ACC112 (cell line): ENCODE results near the gene CLPTM1L.
"Not testable (repeated sequence)": the region's sequence is repeated elsewhere in the genome, so short reads cannot be mapped to it uniquely, and the experiment has no call there.

Source experiments
- H2AFZ ChIP-seq: fragments of 200-600 bp; sonication (generic); one replicate; pipeline ENCODE4 v1.6.0; 2017; ENCODE audit warnings: antibody characterized with exemption, low read length; ENCODE audit not compliant: unreplicated experiment
- H3K27ac ChIP-seq: fragments of 200-600 bp; sonication (generic); 2 replicates; pipeline ENCODE4 v1.5.1; 2014; ENCODE audit warnings: low read depth, mild to moderate bottlenecking, antibody characterized with exemption, low read length, moderate library complexity
- H3K27me3 ChIP-seq: fragments of 200-600 bp; sonication (generic); 2 replicates; pipeline ENCODE4 v1.6.1; 2014; ENCODE audit warnings: mild to moderate bottlenecking, antibody characterized with exemption, low read length, moderate library complexity, mixed read lengths; ENCODE audit not compliant: insufficient read depth
- H3K36me3 ChIP-seq: fragments of 200-600 bp; sonication (generic); 2 replicates; pipeline ENCODE4 v1.6.1; 2016; ENCODE audit warnings: mild to moderate bottlenecking, antibody characterized with exemption, low read length, moderate library complexity, mixed read lengths; ENCODE audit not compliant: insufficient read depth
- H3K4me1 ChIP-seq: fragments of 200-600 bp; sonication (generic); one replicate; pipeline ENCODE4 v1.6.1; 2016; ENCODE audit warnings: low read length, mixed read lengths; ENCODE audit not compliant: insufficient read depth, unreplicated experiment, control insufficient read depth
- H3K4me3 ChIP-seq: fragments of 200-600 bp; sonication (generic); 2 replicates; pipeline ENCODE4 v1.5.1; 2014; ENCODE audit warnings: mild to moderate bottlenecking, low read depth, low read length
- H3K79me2 ChIP-seq: fragments of 200-600 bp; sonication (generic); one replicate; pipeline ENCODE4 v1.6.0; 2016; ENCODE audit warnings: low read length; ENCODE audit not compliant: control insufficient read depth, unreplicated experiment, insufficient read depth

The CLPTM1L gene

DNA sequence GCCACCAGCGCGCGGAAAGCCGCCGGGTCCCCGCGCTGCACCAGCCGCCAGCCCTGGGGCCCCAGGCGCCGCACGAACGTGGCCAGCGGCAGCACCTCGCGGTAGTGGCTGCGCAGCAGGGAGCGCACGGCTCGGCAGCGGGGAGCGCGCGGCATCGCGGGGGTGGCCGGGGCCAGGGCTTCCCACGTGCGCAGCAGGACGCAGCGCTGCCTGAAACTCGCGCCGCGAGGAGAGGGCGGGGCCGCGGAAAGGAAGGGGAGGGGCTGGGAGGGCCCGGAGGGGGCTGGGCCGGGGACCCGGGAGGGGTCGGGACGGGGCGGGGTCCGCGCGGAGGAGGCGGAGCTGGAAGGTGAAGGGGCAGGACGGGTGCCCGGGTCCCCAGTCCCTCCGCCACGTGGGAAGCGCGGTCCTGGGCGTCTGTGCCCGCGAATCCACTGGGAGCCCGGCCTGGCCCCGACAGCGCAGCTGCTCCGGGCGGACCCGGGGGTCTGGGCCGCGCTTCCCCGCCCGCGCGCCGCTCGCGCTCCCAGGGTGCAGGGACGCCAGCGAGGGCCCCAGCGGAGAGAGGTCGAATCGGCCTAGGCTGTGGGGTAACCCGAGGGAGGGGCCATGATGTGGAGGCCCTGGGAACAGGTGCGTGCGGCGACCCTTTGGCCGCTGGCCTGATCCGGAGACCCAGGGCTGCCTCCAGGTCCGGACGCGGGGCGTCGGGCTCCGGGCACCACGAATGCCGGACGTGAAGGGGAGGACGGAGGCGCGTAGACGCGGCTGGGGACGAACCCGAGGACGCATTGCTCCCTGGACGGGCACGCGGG, 49.9 kb downstream of the CLPTM1L start, which contains the start of gene TERT:
Gene TERT, minus strand, starts transcription at position 234 of the 815 bp plus-strand sequence. Its CDS starts 79 bp downstream, at position 155.
- Histone ChIP-seq H3K4me1 (no peaks in the 10 kb centered on the region), H3K27me3 (peaks cover 67% of the 10 kb centered on the region)

GRCh38 chr5:1294206-1294834, 50.6 kb downstream of the CLPTM1L start:
- Histone ChIP-seq H3K36me3 (no peaks in the 10 kb centered on the region), H3K4me3 (no peak overlapping the region), H3K4me1 (no peaks in the 10 kb centered on the region), H3K27ac (no peak overlapping the region), H3K27me3 (peaks cover 61% of the 10 kb centered on the region), H3K79me2 (no peaks in the 10 kb centered on the region), H2AFZ (no peak overlapping the region)

More for the DNA sequence above, 49.9 kb downstream of the CLPTM1L start, which contains the start of gene TERT:
- Histone ChIP-seq H2AFZ (no peak within 1 kb of the TSS), H3K27ac (no peak within 1 kb of the TSS), H3K36me3 (no peaks in the 10 kb centered on the region), H3K4me3 (no peak within 1 kb of the TSS), H3K79me2 (no peaks in the 10 kb centered on the region)

DNA sequence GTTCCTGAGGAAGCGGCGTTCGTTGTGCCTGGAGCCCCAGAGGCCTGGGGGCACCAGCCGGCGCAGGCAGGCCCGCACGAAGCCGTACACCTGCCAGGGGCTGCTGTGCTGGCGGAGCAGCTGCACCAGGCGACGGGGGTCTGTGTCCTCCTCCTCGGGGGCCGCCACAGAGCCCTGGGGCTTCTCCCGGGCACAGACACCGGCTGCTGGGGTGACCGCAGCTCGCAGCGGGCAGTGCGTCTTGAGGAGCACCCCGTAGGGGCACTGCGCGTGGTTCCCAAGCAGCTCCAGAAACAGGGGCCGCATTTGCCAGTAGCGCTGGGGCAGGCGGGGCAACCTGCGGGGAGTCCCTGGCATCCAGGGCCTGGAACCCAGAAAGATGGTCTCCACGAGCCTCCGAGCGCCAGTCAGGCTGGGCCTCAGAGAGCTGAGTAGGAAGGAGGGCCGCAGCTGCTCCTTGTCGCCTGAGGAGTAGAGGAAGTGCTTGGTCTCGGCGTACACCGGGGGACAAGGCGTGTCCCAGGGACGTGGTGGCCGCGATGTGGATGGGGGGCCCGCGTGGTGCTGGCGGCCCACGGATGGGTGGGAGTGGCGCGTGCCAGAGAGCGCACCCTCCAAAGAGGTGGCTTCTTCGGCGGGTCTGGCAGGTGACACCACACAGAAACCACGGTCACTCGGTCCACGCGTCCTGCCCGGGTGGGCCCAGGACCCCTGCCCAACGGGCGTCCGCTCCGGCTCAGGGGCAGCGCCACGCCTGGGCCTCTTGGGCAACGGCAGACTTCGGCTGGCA, 51.3 kb downstream of the CLPTM1L start:
- Histone ChIP-seq H2AFZ (no peak overlapping the region), H3K79me2 (no peaks in the 10 kb centered on the region), H3K4me1 (no peaks in the 10 kb centered on the region), H3K4me3 (no peak overlapping the region), H3K27me3 (peaks cover 55% of the 10 kb centered on the region), H3K36me3 (no peaks in the 10 kb centered on the region), H3K27ac (no peak overlapping the region)

DNA sequence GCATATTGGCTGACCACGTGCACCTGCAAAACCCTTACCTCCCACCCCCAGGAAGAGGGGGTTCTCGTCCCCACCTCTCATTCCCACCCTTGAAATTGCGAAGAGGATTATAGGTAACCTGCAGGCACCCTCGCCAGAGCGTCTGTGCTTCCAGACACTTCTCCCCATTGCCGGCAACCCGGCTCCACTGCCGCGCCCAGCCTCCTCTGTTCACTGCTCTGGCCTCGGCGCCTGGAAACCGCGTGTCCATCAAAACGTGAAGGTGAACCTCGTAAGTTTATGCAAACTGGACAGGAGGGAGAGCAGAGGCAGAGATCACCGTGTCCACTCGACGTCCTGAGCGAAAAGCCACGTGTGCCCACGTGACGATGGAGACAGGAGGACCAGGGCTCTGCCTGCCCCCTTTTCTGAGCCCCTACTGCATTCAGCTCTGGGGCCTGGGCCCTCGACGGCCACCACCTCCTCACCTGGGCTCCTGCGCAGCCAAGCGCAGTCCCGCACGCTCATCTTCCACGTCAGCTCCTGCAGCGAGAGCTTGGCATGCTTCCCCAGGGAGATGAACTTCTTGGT, 52.0 kb downstream of the CLPTM1L start:
- Histone ChIP-seq H3K27ac (no peak overlapping the region), H2AFZ (no peak overlapping the region), H3K4me1 (no peaks in the 10 kb centered on the region), H3K79me2 (no peaks in the 10 kb centered on the region), H3K4me3 (no peak overlapping the region), H3K36me3 (no peaks in the 10 kb centered on the region), H3K27me3 (peaks cover 48% of the 10 kb centered on the region)

GRCh38 chr5:1292139-1292538, 52.8 kb downstream of the CLPTM1L start:
- no peaks in the 10 kb centered on the region for H3K79me2 ChIP-seq
- H3K4me3 ChIP-seq = no peak overlapping the region
- H3K27me3 ChIP-seq = peaks cover 44% of the 10 kb centered on the region

DNA sequence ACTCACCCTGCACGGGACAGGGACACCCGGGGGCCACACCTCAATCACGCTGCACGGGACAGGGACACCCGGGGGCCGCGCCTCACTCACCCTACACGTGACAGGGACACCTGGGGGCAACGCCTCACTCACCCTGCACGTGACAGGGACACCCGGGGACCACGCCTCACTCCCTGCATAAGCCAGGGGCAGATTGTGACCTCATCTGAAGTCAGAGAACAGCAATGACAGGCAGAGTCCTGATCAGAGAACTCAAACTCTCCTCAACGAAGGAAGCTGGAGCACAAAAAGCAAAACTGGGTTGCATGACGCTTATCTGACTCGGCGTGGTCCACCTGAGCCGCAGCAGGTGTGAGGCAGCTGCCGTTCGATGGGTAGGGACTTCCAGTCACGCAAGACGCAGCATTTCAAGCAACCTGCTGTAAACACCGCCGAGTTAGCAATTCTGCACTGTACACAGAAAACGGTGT, 53.3 kb downstream of the CLPTM1L start:
- H3K79me2 ChIP-seq = no peaks in the 10 kb centered on the region
- no peaks in the 10 kb centered on the region for H3K4me1 ChIP-seq
- H3K4me3 ChIP-seq = no peak overlapping the region
- H3K27me3 ChIP-seq = peaks cover 40% of the 10 kb centered on the region
- no peak overlapping the region for H3K27ac ChIP-seq
- H3K36me3 ChIP-seq = no peaks in the 10 kb centered on the region
- no peak overlapping the region for H2AFZ ChIP-seq

More at GRCh38 chr5:1292139-1292538, 52.8 kb downstream of the CLPTM1L start:
- Histone ChIP-seq H3K36me3 (no peaks in the 10 kb centered on the region), H2AFZ (no peak overlapping the region), H3K4me1 (no peaks in the 10 kb centered on the region), H3K27ac (no peak overlapping the region)

DNA sequence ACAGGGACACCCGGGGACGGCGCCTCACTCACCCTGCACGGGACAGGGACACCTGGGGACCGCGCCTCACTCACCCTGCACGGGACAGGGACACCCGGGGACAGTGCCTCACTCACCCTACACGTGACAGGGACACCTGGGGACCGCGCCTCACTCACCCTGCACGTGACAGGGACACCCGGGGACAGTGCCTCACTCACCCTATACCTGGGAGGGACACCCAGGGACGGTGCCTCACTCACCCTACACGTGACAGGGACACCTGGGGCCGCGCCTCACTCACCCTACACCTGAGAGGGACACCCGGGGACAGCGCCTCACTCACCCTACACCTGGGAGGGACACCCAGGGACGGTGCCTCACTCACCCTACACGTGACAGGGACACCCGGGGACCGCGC, 53.9 kb downstream of the CLPTM1L start:
- not testable (repeated sequence) for H2AFZ ChIP-seq, H3K79me2 ChIP-seq, H3K36me3 ChIP-seq, H3K4me3 ChIP-seq, H3K27ac ChIP-seq, H3K4me1 ChIP-seq
- peaks cover 33% of the 10 kb centered on the region for H3K27me3 ChIP-seq

GRCh38 chr5:1289559-1289958, 55.3 kb downstream of the CLPTM1L start:
- H2AFZ ChIP-seq, H3K36me3 ChIP-seq, H3K27ac ChIP-seq, H3K4me3 ChIP-seq, H3K4me1 ChIP-seq, H3K79me2 ChIP-seq: not testable (repeated sequence)
- H3K27me3 ChIP-seq = peaks cover 19% of the 10 kb centered on the region

- Histone ChIP-seq H2AFZ (no peak overlapping the region), H3K36me3 (no peaks in the 10 kb centered on the region), H3K79me2 (no peaks in the 10 kb centered on the region)
These were observed 56.2 kb downstream of the CLPTM1L start for GRCh38 chr5:1288439-1289335.

More at GRCh38 chr5:1288439-1289335, 56.2 kb downstream of the CLPTM1L start:
- Histone ChIP-seq H3K4me3 (no peak overlapping the region), H3K4me1 (no peaks in the 10 kb centered on the region), H3K27me3 (peaks cover 11% of the 10 kb centered on the region), H3K27ac (no peak overlapping the region)
